HL-60/S4 treated with retinoic acid at 250 ng/mL for 4 days and 3 days (cell line): Measurements from ENCODE around the gene GLTPD2.

Source experiments
- in situ Hi-C: fragments of 300-500 bp; cut with MboI; formaldehyde crosslinking; loops from 2 replicates; pipeline ENCODE4 v1.7.0; 2022; ENCODE audit warnings: low sequenced_read_pairs

Gene GLTPD2

DNA sequence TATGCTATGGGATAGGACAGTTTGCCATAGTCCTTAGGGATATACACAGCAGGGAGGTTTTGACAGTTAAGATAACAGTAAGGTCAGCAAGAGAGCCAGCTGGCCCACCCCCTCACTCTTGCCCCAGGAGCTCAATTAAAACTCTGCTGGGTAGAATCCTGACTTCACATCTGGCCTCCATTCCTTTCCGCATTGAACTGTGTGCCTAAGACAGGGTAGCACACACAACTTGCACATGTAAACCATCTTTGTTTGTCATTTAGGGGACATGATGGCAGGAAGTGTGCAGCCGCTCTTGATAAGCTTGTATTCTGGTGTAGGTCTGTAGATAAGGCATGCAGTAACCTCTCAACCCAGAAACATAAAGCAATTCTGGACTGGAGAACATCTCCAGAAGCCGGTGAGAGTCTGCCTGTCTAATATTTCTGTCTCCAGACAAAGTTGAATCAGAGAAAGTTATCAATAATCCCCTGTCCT is 49.6 kb downstream of the GLTPD2 start:
- in situ Hi-C loops: no loop called here

- in situ Hi-C loops: no loop called here
These were observed 50.5 kb downstream of the GLTPD2 start for GRCh38 chr17:4839221-4839620.
